Endothelial cell of umbilical vein (primary cell): ENCODE data around the gene PAQR3. TPM values are rescaled to one million over a fixed set of nuclear protein-coding genes. Genes with fewer than 3 reads are reported as not detected.

ENCODE experiments used
- BruUV-seq: library from RNA; stranded (reverse); fragments of 400-500 nt; replicated peaks from 2 replicates; lab custom pipeline; 2021; lab: Mats Ljungman, UMichigan
- CTCF ChIA-PET: fragments of 300-600, 350-600 bp; sonication (Branson Sonifier 250); formaldehyde crosslinking; loops from one replicate; lab custom pipeline; 2021; ENCODE audit warnings: antibody characterized with exemption, inconsistent platforms; lab: Charles Lee
- POLR2A ChIA-PET: fragments of 300-600, 350-600 bp; sonication (Branson Sonifier 250); formaldehyde crosslinking; loops from one replicate; lab custom pipeline; 2021; ENCODE audit warnings: antibody characterized with exemption, inconsistent platforms; lab: Charles Lee
- DNase-seq: peaks from one replicate; pipeline ENCODE4 v3.0.0-alpha.2; 2011; ENCODE audit warnings: low read depth, low spot score
- FAIRE-seq: peaks from 2 replicates; lab custom pipeline; 2011; peaks lifted over from hg19 to GRCh38; lab: Jason Lieb, UNC
- H2AFZ ChIP-seq: 2 replicates; pipeline ENCODE4 v1.6.0; 2012; ENCODE audit warnings: low read depth, low read length, control low read depth, inconsistent platforms
- H3K27ac ChIP-seq: 2 replicates; pipeline ENCODE4 v1.5.1; 2011; ENCODE audit warnings: low read depth, mild to moderate bottlenecking, control low read depth, low read length, moderate library complexity; ENCODE audit not compliant: insufficient read depth
- H3K27me3 ChIP-seq, 2 experiments: 2 replicates each; pipeline versions ENCODE4 v1.6.0 to v1.6.1; 2011; ENCODE audit warnings: low read length in 2 of 2, mixed read lengths in 1 of 2; ENCODE audit not compliant: control insufficient read depth in 2 of 2, insufficient read depth in 2 of 2
- H3K36me3 ChIP-seq, 2 experiments: 2 replicates in 1 of 2; 3 replicates in 1 of 2; pipeline ENCODE4 v1.5.1; 2011; ENCODE audit warnings: low read length in 2 of 2, mild to moderate bottlenecking in 1 of 2, moderate library complexity in 1 of 2; ENCODE audit not compliant: control insufficient read depth in 2 of 2, insufficient read depth in 2 of 2; ENCODE audit errors: extremely low read depth in 1 of 2
- H3K4me1 ChIP-seq: 3 replicates; pipeline ENCODE4 v1.5.1; 2011; ENCODE audit warnings: mild to moderate bottlenecking, low read length; ENCODE audit not compliant: control insufficient read depth, insufficient read depth; ENCODE audit errors: extremely low read depth
- H3K4me2 ChIP-seq: 2 replicates; pipeline ENCODE4 v1.6.1; 2011; ENCODE audit warnings: low read length, control low read depth, mixed read lengths; ENCODE audit not compliant: insufficient read depth
- H3K4me3 ChIP-seq, 3 experiments: fragments of 200-600 bp in 1 of 3; sonication (generic), shearing (Covaris generic) in 1 of 3; replicated peaks in 1 of 3; 2 replicates each; pipeline ENCODE4 v1.5.1; 2011 to 2016; ENCODE audit warnings: control low read depth in 3 of 3, low read length in 3 of 3, mild to moderate bottlenecking in 2 of 3, inconsistent platforms in 1 of 3, low read depth in 1 of 3, moderate library complexity in 1 of 3; ENCODE audit not compliant: insufficient read depth in 1 of 3
- H3K79me2 ChIP-seq: 2 replicates; pipeline ENCODE4 v1.6.0; 2012; ENCODE audit warnings: low read length, inconsistent platforms; ENCODE audit not compliant: control insufficient read depth, insufficient read depth
- H3K9ac ChIP-seq: replicated peaks from 2 replicates; pipeline ENCODE3; 2011; ENCODE audit warnings: low read length, control low read depth; ENCODE audit not compliant: insufficient read depth; ENCODE audit errors: extremely low read depth
- H3K9me1 ChIP-seq: replicated peaks from 3 replicates; pipeline ENCODE4 v1.6.0; 2011; ENCODE audit warnings: mild to moderate bottlenecking, low read length; ENCODE audit not compliant: control insufficient read depth, insufficient read depth; ENCODE audit errors: extremely low read depth
- H3K9me3 ChIP-seq: replicated peaks from 2 replicates; pipeline ENCODE4 v1.5.1; 2012; ENCODE audit warnings: low read length, inconsistent platforms; ENCODE audit not compliant: control insufficient read depth, insufficient read depth
- H4K20me1 ChIP-seq: replicated peaks from 2 replicates; pipeline ENCODE3; 2011; ENCODE audit warnings: mild to moderate bottlenecking, low read length; ENCODE audit not compliant: control insufficient read depth, insufficient read depth; ENCODE audit errors: extremely low read depth
- CTCF ChIP-seq, 2 donors: IDR thresholded peaks; 1 replicate in 1 of 2; 2 replicates in 1 of 2; pipeline ENCODE4 v1.5.1; 2011; ENCODE audit warnings: low read length in 2 of 2, mild to moderate bottlenecking in 2 of 2, moderate library complexity in 2 of 2, control low read depth in 1 of 2, inconsistent platforms in 1 of 2, low read depth in 1 of 2; ENCODE audit not compliant: insufficient read depth in 1 of 2; ENCODE audit errors: extremely low read depth in 1 of 2
- EZH2 ChIP-seq: IDR thresholded peaks from 2 replicates; pipeline ENCODE4 v1.6.1; 2012; ENCODE audit warnings: borderline replicate concordance, low read depth, mild to moderate bottlenecking, moderate library complexity, low read length, inconsistent platforms; ENCODE audit not compliant: severe bottlenecking
- FOS ChIP-seq: IDR thresholded peaks from 2 replicates; pipeline ENCODE4 v1.6.1; 2011; ENCODE audit warnings: mild to moderate bottlenecking, low read length, moderate library complexity, borderline replicate concordance; ENCODE audit not compliant: insufficient read depth
- GATA2 ChIP-seq: IDR thresholded peaks from 2 replicates; pipeline ENCODE4 v1.7.0; 2011; ENCODE audit warnings: low read depth, mild to moderate bottlenecking, moderate library complexity, mixed read lengths, low read length; ENCODE audit not compliant: insufficient read length, insufficient read depth
- JUN ChIP-seq: IDR thresholded peaks from 2 replicates; pipeline ENCODE4 v1.6.1; 2011; ENCODE audit warnings: borderline replicate concordance, low read depth; ENCODE audit not compliant: insufficient read length, insufficient read depth
- MAX ChIP-seq: IDR thresholded peaks from 2 replicates; pipeline ENCODE4 v1.6.1; 2011; ENCODE audit not compliant: insufficient read depth, insufficient read length
- MYC ChIP-seq: IDR thresholded peaks from one replicate; pipeline ENCODE4 v1.6.1; 2011; ENCODE audit warnings: mild to moderate bottlenecking, low read depth, low read length
- POLR2A ChIP-seq: IDR thresholded peaks from 2 replicates; pipeline ENCODE4 v1.6.1; 2012; ENCODE audit warnings: low read depth, mild to moderate bottlenecking, control low read depth, low read length
- POLR2AphosphoS5 ChIP-seq: IDR thresholded peaks from 2 replicates; pipeline ENCODE4 v1.6.1; 2012; ENCODE audit warnings: low read depth, mild to moderate bottlenecking, control low read depth, low read length, moderate library complexity; ENCODE audit not compliant: insufficient read depth
- dilution Hi-C: fragments of 300-500 bp; cut with MboI; formaldehyde crosslinking; loops from one replicate; pipeline ENCODE4 v1.15.0; 2019; ENCODE audit warnings: low sequenced_read_pairs; ENCODE audit not compliant: extremely low pct_ligation_motif_present
- intact Hi-C: fragments of 100-400 bp; cut with micrococcal nuclease; formaldehyde crosslinking; loops from one replicate; pipeline ENCODE4 v1.10.0; 2022
- polyA plus RNA-seq, 4 experiments: library from polyadenylated mRNA; depleted of rRNA in 3 of 4; stranded (reverse) in 3 of 4; unstranded in 1 of 4; fragments of >200 nt; gene quantifications; 2 replicates each; pipeline versions ENCODE4 v1.2.1 to v1.2.3, GENCODE V29; 2011 to 2012; ENCODE audit warnings: missing spikeins in 1 of 4
- total RNA-seq: library from RNA; stranded (reverse); gene quantifications from 2 replicates; pipeline ENCODE4 v1.2.3, GENCODE V29; 2021

PAQR3 gene
- total and polyA plus RNA-seq, 2 donors (not counting 3 experiments of a cell fraction or from before 2014, with no cell fraction given) = 15.0 to 19.0 TPM

- Histone ChIP-seq H3K4me3 (no peak overlapping the region), H3K9ac (no peak overlapping the region), H2AFZ (no peak overlapping the region), H3K36me3 (no peaks in the 10 kb centered on the region), H3K27me3 (peaks cover 16% of the 10 kb centered on the region in 2 experiments), H3K27ac (no peak overlapping the region), H3K4me2 (no peak overlapping the region), H3K4me1 (no peaks in the 10 kb centered on the region), H3K9me3 (no peaks in the 10 kb centered on the region), H3K9me1 (no peaks in the 10 kb centered on the region), H3K79me2 (no peaks in the 10 kb centered on the region), H4K20me1 (no peaks in the 10 kb centered on the region)
- no peak for TF ChIP-seq JUN
- TF ChIP-seq CTCF (IDR thresholded peaks at IDR 0.05; ENCODE audit: extremely low read depth in 1 of 2, insufficient read depth in 1 of 2, low read depth in 1 of 2, low read length in 2 of 2) = no peak
- no peak for TF ChIP-seq GATA2
- TF ChIP-seq MAX = no peak
- no peak for TF ChIP-seq EZH2
- TF ChIP-seq POLR2A = no peak
- TF ChIP-seq POLR2AphosphoS5 = no peak
- TF ChIP-seq FOS = no peak
- no peak for TF ChIP-seq MYC
- CTCF ChIA-PET = no interaction called here
- BruUV-seq = no TSS peak
- dilution Hi-C loops (no loop called here), intact Hi-C loops (no loop called here)
- POLR2A ChIA-PET = no interaction called here
- FAIRE-seq (no peak), DNase-seq (no peak)
Observed at GRCh38 chr4:78945651-78946179, 6.5 kb upstream of the PAQR3 start.
